Parathyroid adenoma (tissue), 2 donors: ENCODE results near the gene NOC2L.
"Not testable (repeated sequence)": the region's sequence is repeated elsewhere in the genome, so short reads cannot be mapped to it uniquely, and the experiment has no call there.

ENCODE experiments used
- H2AFZ ChIP-seq: fragments of 300-600 bp; sonication (generic); one replicate; pipeline ENCODE4 v1.7.0; 2017; ENCODE audit warnings: antibody characterized with exemption, mild to moderate bottlenecking
- H3K27ac ChIP-seq: fragments of 300-600 bp; sonication (generic); one replicate; pipeline ENCODE4 v1.7.0; 2017
- H3K27me3 ChIP-seq: fragments of 300-600 bp; sonication (generic); one replicate; pipeline ENCODE4 v1.7.0; 2017; ENCODE audit warnings: low read length; ENCODE audit not compliant: control insufficient read depth, insufficient read depth
- H3K36me3 ChIP-seq: fragments of 300-600 bp; sonication (generic); one replicate; pipeline ENCODE4 v1.7.0; 2017; ENCODE audit warnings: low read length; ENCODE audit not compliant: control insufficient read depth, insufficient read depth
- H3K4me1 ChIP-seq: fragments of 300-600 bp; sonication (generic); one replicate; pipeline ENCODE4 v1.7.0; 2017; ENCODE audit warnings: control low read depth
- H3K4me2 ChIP-seq: fragments of 300-600 bp; sonication (generic); one replicate; pipeline ENCODE4 v1.7.0; 2017; ENCODE audit warnings: low read length
- H3K4me3 ChIP-seq: fragments of 300-600 bp; sonication (generic); one replicate; pipeline ENCODE4 v1.7.0; 2017; ENCODE audit warnings: low read depth, low read length
- H3K79me2 ChIP-seq: fragments of 300-600 bp; sonication (generic); one replicate; pipeline ENCODE4 v1.7.0; 2017; ENCODE audit warnings: control low read depth
- H3K9ac ChIP-seq: fragments of 300-600 bp; sonication (generic); one replicate; pipeline ENCODE4 v1.7.0; 2017; ENCODE audit warnings: mild to moderate bottlenecking
- H3K9me3 ChIP-seq: fragments of 300-600 bp; sonication (generic); one replicate; pipeline ENCODE4 v1.7.0; 2017; ENCODE audit warnings: low read length; ENCODE audit not compliant: control insufficient read depth
- TF ChIP-seq, protein P1 (sequence below): fragments of 300-600 bp; sonication (generic); IDR thresholded peaks from one replicate; pipeline ENCODE4 v1.7.0; 2017; ENCODE audit warnings: antibody characterized with exemption, mild to moderate bottlenecking
- donor health status: primary hyperparathyroidism.

The NOC2L gene

DNA sequence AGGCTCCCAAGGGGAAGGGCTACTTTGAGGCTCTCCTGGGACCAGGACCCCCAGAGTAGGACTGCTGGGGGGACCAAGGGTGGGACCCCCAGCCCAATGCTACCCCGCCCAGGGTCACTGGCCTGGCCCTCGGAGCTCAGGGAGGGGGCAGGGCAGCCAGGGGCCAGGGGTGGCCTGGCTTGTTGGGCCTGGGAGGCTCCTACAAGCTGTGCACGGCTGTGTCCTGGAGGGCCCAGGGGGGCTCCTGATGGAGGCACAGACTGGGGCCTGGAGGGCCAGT is 38.6 kb upstream of the NOC2L start:
- H3K4me1 ChIP-seq: no peaks in the 10 kb centered on the region
- TF ChIP-seq, protein P1, sequence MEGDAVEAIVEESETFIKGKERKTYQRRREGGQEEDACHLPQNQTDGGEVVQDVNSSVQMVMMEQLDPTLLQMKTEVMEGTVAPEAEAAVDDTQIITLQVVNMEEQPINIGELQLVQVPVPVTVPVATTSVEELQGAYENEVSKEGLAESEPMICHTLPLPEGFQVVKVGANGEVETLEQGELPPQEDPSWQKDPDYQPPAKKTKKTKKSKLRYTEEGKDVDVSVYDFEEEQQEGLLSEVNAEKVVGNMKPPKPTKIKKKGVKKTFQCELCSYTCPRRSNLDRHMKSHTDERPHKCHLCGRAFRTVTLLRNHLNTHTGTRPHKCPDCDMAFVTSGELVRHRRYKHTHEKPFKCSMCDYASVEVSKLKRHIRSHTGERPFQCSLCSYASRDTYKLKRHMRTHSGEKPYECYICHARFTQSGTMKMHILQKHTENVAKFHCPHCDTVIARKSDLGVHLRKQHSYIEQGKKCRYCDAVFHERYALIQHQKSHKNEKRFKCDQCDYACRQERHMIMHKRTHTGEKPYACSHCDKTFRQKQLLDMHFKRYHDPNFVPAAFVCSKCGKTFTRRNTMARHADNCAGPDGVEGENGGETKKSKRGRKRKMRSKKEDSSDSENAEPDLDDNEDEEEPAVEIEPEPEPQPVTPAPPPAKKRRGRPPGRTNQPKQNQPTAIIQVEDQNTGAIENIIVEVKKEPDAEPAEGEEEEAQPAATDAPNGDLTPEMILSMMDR: no peak

DNA sequence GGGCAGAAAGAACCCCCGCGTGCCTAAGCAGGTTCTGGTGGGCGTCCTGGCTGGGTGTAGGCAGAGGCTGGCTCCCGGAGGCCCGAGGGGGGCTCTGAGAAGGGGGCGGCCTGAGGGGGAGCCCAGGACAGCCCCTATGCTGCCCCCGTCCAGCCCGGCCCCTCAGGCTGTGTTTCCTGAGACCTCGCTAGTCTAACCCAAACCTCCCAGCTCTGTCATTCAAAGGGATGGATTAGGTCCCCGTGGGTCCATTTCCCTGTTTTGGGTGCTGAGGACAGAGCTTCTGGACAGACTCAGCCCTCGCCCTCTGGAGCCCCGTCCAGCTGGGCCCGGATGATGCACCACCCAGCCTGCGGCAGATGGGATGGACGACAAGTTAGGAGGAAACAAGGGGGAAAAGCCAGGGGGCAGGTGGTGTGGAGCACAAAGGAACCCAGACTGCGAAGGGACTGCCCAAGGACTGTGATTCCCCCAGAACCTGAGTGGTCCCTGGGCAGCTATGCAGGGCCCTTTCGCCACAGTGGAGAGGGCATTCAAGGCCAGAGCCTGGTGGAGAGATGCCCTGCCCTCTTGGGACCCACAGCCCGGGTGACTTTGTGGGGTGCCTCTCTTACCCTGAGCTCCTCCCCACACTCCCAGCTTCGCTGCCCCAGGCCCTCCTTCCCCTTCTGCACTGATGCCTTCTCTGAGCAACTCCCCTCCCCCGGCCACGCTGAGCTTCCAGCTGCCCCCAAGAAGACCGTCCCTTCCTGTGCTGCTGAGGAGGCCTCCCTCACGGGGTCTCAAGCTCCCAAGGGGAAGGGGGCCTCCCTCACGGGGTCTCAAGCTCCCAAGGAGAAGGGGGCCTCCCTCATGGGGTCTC is 38.0 kb upstream of the NOC2L start:
- Histone ChIP-seq H3K79me2 (no peaks in the 10 kb centered on the region), H3K27ac (no peak overlapping the region), H3K9ac (no peak overlapping the region), H2AFZ (no peak overlapping the region), H3K4me1 (no peaks in the 10 kb centered on the region), H3K4me3 (no peak overlapping the region), H3K27me3 (no peaks in the 10 kb centered on the region), H3K9me3 (no peaks in the 10 kb centered on the region), H3K4me2 (no peak overlapping the region), H3K36me3 (no peaks in the 10 kb centered on the region)
- TF ChIP-seq, protein P1: no peak

More for the DNA sequence above, 38.6 kb upstream of the NOC2L start:
- Histone ChIP-seq H3K27ac (no peak overlapping the region), H2AFZ (no peak overlapping the region), H3K79me2 (no peaks in the 10 kb centered on the region), H3K9me3 (no peaks in the 10 kb centered on the region), H3K9ac (no peak overlapping the region), H3K4me2 (no peak overlapping the region), H3K27me3 (no peaks in the 10 kb centered on the region), H3K4me3 (no peak overlapping the region), H3K36me3 (no peaks in the 10 kb centered on the region)

DNA sequence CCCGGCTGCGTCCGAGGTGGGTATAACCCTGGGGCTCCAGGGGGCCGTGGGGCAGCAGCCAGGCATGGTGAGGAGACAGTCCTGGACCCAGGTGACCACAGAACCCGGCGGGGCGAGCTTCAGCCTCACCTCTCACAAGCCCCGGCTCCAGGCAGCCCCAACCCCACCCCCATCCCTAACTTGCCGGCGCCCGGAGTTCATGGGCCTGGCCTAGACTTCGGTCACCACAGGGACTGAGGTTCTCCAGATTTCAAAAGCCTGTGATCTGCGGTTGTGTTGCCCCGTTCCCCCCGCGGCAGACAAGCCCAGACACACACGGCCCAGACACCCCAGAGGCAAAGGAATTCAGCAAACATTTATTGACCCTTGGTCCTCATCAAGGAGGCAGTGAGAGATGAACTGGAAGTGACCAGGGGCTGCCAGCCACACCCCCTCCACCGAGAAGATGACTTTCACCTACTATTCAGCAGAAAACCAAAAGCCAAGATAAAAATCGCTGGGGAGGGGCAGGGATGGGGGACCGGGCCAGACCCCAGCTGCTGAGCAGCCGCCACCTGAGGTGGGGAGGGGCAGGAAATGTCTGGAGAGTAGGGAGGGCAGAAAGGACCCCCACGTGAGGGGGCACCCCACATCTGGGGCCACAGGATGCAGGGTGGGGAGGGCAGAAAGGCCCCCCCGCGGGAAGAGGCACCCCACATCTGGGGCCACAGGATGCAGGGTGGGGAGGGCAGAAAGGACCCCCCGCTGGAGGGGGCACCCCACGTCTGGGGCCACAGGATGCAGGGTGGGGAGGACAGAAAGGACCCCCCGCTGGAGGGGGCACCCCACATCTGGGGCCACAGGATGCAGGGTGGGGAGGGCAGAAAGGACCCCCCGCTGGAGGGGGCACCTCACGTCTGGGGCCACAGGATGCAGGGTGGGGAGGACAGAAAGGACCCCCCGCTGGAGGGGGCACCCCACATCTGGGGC is 36.9 kb upstream of the NOC2L start:
- H3K36me3 ChIP-seq: no peaks in the 10 kb centered on the region
- no peaks in the 10 kb centered on the region for H3K27me3 ChIP-seq
- H3K79me2 ChIP-seq: no peaks in the 10 kb centered on the region
- H3K9me3 ChIP-seq: no peaks in the 10 kb centered on the region
- no peak overlapping the region for H2AFZ ChIP-seq
- no peaks in the 10 kb centered on the region for H3K4me1 ChIP-seq
- no peak overlapping the region for H3K9ac ChIP-seq
- H3K4me2 ChIP-seq: no peak overlapping the region
- TF ChIP-seq, protein P1: no peak
- H3K4me3 ChIP-seq: no peak overlapping the region
- H3K27ac ChIP-seq: no peak overlapping the region

DNA sequence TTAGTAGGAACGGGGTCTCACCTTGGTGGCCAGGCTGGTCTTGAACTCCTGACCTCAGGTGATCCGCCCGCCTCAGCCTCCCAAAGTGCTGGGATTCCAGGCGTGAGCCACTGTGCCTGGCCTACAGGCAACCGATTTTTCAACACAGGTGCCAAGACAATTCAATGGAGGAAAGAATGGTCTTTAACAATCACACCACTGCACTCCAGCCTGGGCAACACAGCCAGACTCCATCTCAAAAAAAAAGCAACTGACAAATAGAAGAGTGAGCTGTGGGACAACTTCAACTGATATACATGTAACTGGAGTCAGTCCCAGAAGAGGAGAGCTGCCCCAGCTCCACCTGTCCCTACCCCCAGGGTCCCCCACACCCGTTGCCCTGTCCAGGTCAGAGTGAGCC is 35.5 kb upstream of the NOC2L start:
- H3K4me2 ChIP-seq, H3K27ac ChIP-seq, H3K36me3 ChIP-seq, H3K4me1 ChIP-seq, H3K4me3 ChIP-seq, H3K79me2 ChIP-seq, H3K27me3 ChIP-seq, H3K9me3 ChIP-seq, H2AFZ ChIP-seq, H3K9ac ChIP-seq: not testable (repeated sequence)

DNA sequence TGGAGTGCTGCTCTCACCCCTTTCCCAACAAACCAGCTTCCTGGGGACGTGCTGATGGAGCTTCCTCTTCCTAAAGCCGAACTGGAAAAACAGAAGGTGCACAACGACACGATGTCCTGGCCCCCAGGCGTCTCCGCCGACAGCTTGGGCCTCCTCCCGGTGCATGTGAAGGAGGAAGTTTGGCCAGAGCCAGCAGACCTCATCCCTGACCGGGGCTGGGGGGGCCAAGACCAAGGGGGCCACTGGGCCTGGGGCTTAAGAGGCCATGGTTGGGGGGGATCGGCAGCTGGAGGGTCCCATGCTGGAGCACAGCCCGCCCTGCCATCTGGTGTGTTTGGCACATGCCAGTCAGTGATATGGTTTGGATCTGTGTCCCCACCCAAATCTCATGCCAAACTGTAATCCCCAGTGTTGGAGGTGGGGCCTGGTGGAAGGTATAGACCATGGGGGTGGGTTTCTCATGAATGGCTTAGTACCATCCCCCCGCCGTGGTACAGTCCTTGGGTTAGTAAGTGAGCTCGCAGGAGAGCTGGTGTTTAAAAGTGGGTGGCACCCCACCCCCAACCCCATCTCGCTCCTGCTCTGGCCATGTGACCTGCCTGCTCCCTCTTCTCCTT is 34.4 kb upstream of the NOC2L start:
- Histone ChIP-seq H3K4me1 (no peaks in the 10 kb centered on the region), H3K79me2 (no peaks in the 10 kb centered on the region), H3K36me3 (no peaks in the 10 kb centered on the region), H3K4me2 (no peak overlapping the region), H3K9me3 (no peaks in the 10 kb centered on the region), H3K9ac (no peak overlapping the region), H3K4me3 (no peak overlapping the region), H2AFZ (no peak overlapping the region), H3K27me3 (no peaks in the 10 kb centered on the region), H3K27ac (no peak overlapping the region)
- TF ChIP-seq, protein P1: no peak
